Right ventricle myocardium superior (tissue), 1 donor: Measurements from ENCODE around the gene HNRNPF. TPM values are rescaled to one million over a fixed set of nuclear protein-coding genes. Genes with fewer than 3 reads are reported as not detected.
"Not testable (repeated sequence)": the region's sequence is repeated elsewhere in the genome, so short reads cannot be mapped to it uniquely, and the experiment has no call there.

ENCODE experiments used
- ATAC-seq: fragments of 200-7000 bp; cut with Tn5 transposase; one replicate; pipeline ENCODE4 v1.9.1; 2020; ENCODE audit warnings: mild to moderate bottlenecking; ENCODE audit not compliant: poor library complexity
- DNase-seq: peaks from one replicate; pipeline ENCODE4 v3.0.0-alpha.2; 2020
- intact Hi-C: fragments of 100-400 bp; cut with DNase I; formaldehyde crosslinking; loops from one replicate; pipeline ENCODE4 v1.11.2; 2022
- total RNA-seq: library from RNA; stranded (reverse); fragmentation: NEBNext Ultra II Directional; extraction: Animal tissue kit (Norgen Biotek cat#: 25700); gene quantifications from one replicate; pipeline ENCODE4 v1.2.1, GENCODE V29; 2021
- donor health status: DM: no; HTN: yes; CAD: no; lungs with severe emphysema.

The HNRNPF gene
- total RNA-seq, 1 donor from 2014 or later: 77.5 TPM

- intact Hi-C loops: no loop called here
- DNase-seq (no peak), ATAC-seq (no peak)
These were observed 6.8 kb downstream of the HNRNPF start for GRCh38 chr10:43402176-43402575.

- DNase-seq: no peak
- intact Hi-C loops: no loop called here
- no peak for ATAC-seq
These were observed 7.4 kb downstream of the HNRNPF start for GRCh38 chr10:43401627-43402026.

GRCh38 chr10:43399320-43400310 is 9.4 kb downstream of the HNRNPF start:
- no peak for DNase-seq
- intact Hi-C loops: no loop called here

GRCh38 chr10:43398939-43399319 is 10.1 kb downstream of the HNRNPF start:
- no peak for DNase-seq
- intact Hi-C loops: no loop called here
- no peak for ATAC-seq

More at GRCh38 chr10:43399320-43400310, 9.4 kb downstream of the HNRNPF start:
- ATAC-seq: no peak

GRCh38 chr10:43396928-43397624 is 11.9 kb downstream of the HNRNPF start:
- intact Hi-C loops: no loop called here
- ATAC-seq: peak; percentile 94

GRCh38 chr10:43396061-43396927 is 12.7 kb downstream of the HNRNPF start:
- ATAC-seq (peak; percentile 96), DNase-seq (peak; percentile 86)
- intact Hi-C loops: no loop called here

More at GRCh38 chr10:43396928-43397624, 11.9 kb downstream of the HNRNPF start:
- peak; percentile 93 for DNase-seq

- intact Hi-C loops: no loop called here
- no peak for DNase-seq
- no peak for ATAC-seq
These were observed 13.4 kb downstream of the HNRNPF start for GRCh38 chr10:43395571-43396060.

- intact Hi-C loops: no loop called here
- ATAC-seq (no peak), DNase-seq (no peak)
These were observed 14.1 kb downstream of the HNRNPF start for GRCh38 chr10:43394868-43395267.

GRCh38 chr10:43393606-43394360 is 15.2 kb downstream of the HNRNPF start:
- no peak for ATAC-seq
- intact Hi-C loops: no loop called here
- no peak for DNase-seq

- intact Hi-C loops, ATAC-seq: not testable (repeated sequence)
These were observed 15.8 kb downstream of the HNRNPF start for GRCh38 chr10:43393186-43393585.

GRCh38 chr10:43392748-43393147 is 16.2 kb downstream of the HNRNPF start:
- ATAC-seq (no peak), DNase-seq (no peak)
- intact Hi-C loops: no loop called here

More at GRCh38 chr10:43393186-43393585, 15.8 kb downstream of the HNRNPF start:
- DNase-seq: not testable (repeated sequence)

GRCh38 chr10:43391496-43391895 is 17.5 kb downstream of the HNRNPF start:
- ATAC-seq (no peak), DNase-seq (no peak)
- intact Hi-C loops: no loop called here

GRCh38 chr10:43390759-43391158 is 18.2 kb downstream of the HNRNPF start:
- ATAC-seq (peak; percentile 75), DNase-seq (no peak)
- intact Hi-C loops: no loop called here

- no peak for DNase-seq
- ATAC-seq: no peak
- intact Hi-C loops: no loop called here
These were observed 18.7 kb downstream of the HNRNPF start for GRCh38 chr10:43390333-43390732.

GRCh38 chr10:43389867-43390266 is 19.1 kb downstream of the HNRNPF start:
- intact Hi-C loops: no loop called here
- peak; percentile 11 for ATAC-seq
- DNase-seq: no peak

- intact Hi-C loops: no loop called here
- no peak for DNase-seq
- no peak for ATAC-seq
These were observed 21.3 kb downstream of the HNRNPF start for GRCh38 chr10:43387678-43388032.

GRCh38 chr10:43386981-43387677 is 21.9 kb downstream of the HNRNPF start:
- ATAC-seq (no peak), DNase-seq (no peak)
- intact Hi-C loops: no loop called here
